GM12878 (cell line): ENCODE data around the gene WDFY3. TPM values are rescaled to one million over a fixed set of nuclear protein-coding genes. Genes with fewer than 3 reads are reported as not detected.

Source experiments
- ATAC-seq: fragments of 200-7000 bp; cut with Tn5 transposase; 3 replicates; pipeline ENCODE4 v1.9.1; 2020; ENCODE audit warnings: mild to moderate bottlenecking, moderate library complexity
- BruUV-seq: library from RNA; stranded (reverse); fragments of 400-500 nt; replicated peaks from 2 replicates; lab custom pipeline; 2021; lab: Mats Ljungman, UMichigan
- CTCF ChIA-PET: fragments of 300-600 bp; sonication (Branson Sonifier 250); formaldehyde crosslinking; extraction: SDS; loops from one replicate; lab custom pipeline; 2021; ENCODE audit warnings: inconsistent platforms; lab: Yijun Ruan, JAX
- POLR2A ChIA-PET: fragments of 350-600 bp; formaldehyde crosslinking; extraction: SDS; loops from one replicate; lab custom pipeline; 2021; ENCODE audit warnings: inconsistent platforms; lab: Charles Lee
- RAD21 ChIA-PET: fragments of 300-600 bp; sonication (Branson Sonifier 250); formaldehyde crosslinking; loops from one replicate; lab custom pipeline; 2023; ENCODE audit warnings: antibody characterized with exemption; ENCODE audit not compliant: unreplicated experiment; lab: Charles Lee
- SMC1A ChIA-PET: fragments of 300-600 bp; sonication (Branson Sonifier 250); formaldehyde crosslinking; loops from one replicate; lab custom pipeline; 2023; ENCODE audit not compliant: unreplicated experiment, uncharacterized antibody; lab: Charles Lee
- DNase-seq: peaks from one replicate; pipeline ENCODE4 v3.0.0-alpha.2; 2011; ENCODE audit warnings: low read depth, low spot score
- FAIRE-seq: peaks from 3 replicates; lab custom pipeline; 2011; peaks lifted over from hg19 to GRCh38; lab: Jason Lieb, UNC
- H2AFZ ChIP-seq: 2 replicates; pipeline ENCODE4 v1.6.0; 2011; ENCODE audit warnings: low read depth, low read length, control low read depth; ENCODE audit not compliant: control insufficient read depth
- H3K27ac ChIP-seq: 2 replicates; pipeline ENCODE4 v1.5.1; 2011; ENCODE audit warnings: control low read depth; ENCODE audit not compliant: control insufficient read depth, insufficient read depth
- H3K27me3 ChIP-seq, 2 experiments: replicated peaks in 1 of 2; 2 replicates each; pipeline versions ENCODE4 v1.6.0 to v1.6.1; 2011; ENCODE audit warnings: low read length in 1 of 2; ENCODE audit not compliant: control insufficient read depth in 2 of 2, insufficient read depth in 2 of 2
- H3K36me3 ChIP-seq, 2 experiments: 2 replicates each; pipeline ENCODE4 v1.5.1; 2011; ENCODE audit warnings: low read length in 1 of 2; ENCODE audit not compliant: control insufficient read depth in 2 of 2, insufficient read depth in 2 of 2
- H3K4me1 ChIP-seq: 2 replicates; pipeline ENCODE4 v1.6.1; 2011; ENCODE audit warnings: mild to moderate bottlenecking, low read length, moderate library complexity, mixed read lengths; ENCODE audit not compliant: control insufficient read depth, insufficient read depth
- H3K4me2 ChIP-seq: 2 replicates; pipeline ENCODE4 v1.6.0; 2011; ENCODE audit warnings: control low read depth; ENCODE audit not compliant: control insufficient read depth, insufficient read depth
- H3K4me3 ChIP-seq: fragments of 200-600 bp; sonication (generic); 2 replicates; pipeline ENCODE4 v1.5.1; 2016
- H3K79me2 ChIP-seq: 2 replicates; pipeline ENCODE4 v1.6.0; 2011; ENCODE audit warnings: low read length; ENCODE audit not compliant: control insufficient read depth, insufficient read depth
- H3K9ac ChIP-seq: 2 replicates; pipeline ENCODE4 v1.8.0; 2011; ENCODE audit warnings: low read length, control low read depth, mixed read lengths; ENCODE audit not compliant: control insufficient read depth, insufficient read depth
- H3K9me3 ChIP-seq: replicated peaks from 3 replicates; pipeline ENCODE4 v1.5.1; 2011; ENCODE audit warnings: mild to moderate bottlenecking, low read length; ENCODE audit not compliant: control insufficient read depth, insufficient read depth
- H4K20me1 ChIP-seq: 2 replicates; pipeline ENCODE4 v1.6.0; 2011; ENCODE audit not compliant: control insufficient read depth, insufficient read depth
- CHD4 ChIP-seq: fragments of 200-600 bp; sonication (generic); IDR thresholded peaks from 2 replicates; pipeline ENCODE4 v1.6.1; 2016; ENCODE audit warnings: mild to moderate bottlenecking
- CREB1 ChIP-seq: IDR thresholded peaks from 2 replicates; pipeline ENCODE4 v1.6.1; 2012; ENCODE audit warnings: low read depth, mild to moderate bottlenecking, inconsistent platforms
- EZH2 ChIP-seq: IDR thresholded peaks from 2 replicates; pipeline ENCODE4 v1.6.1; 2012; ENCODE audit warnings: low read depth, mild to moderate bottlenecking, control low read depth, inconsistent platforms, low read length, borderline replicate concordance; ENCODE audit not compliant: control insufficient read depth
- FOXM1 ChIP-seq: IDR thresholded peaks from 2 replicates; pipeline ENCODE4 v1.6.1; 2012; ENCODE audit warnings: low read depth, mild to moderate bottlenecking, inconsistent platforms, low read length, moderate library complexity
- IRF4 ChIP-seq: IDR thresholded peaks from 2 replicates; pipeline ENCODE4 v1.6.1; 2011; ENCODE audit warnings: low read depth, low read length
- KDM1A ChIP-seq: fragments of 200-600 bp; sonication (generic); IDR thresholded peaks from 2 replicates; pipeline ENCODE4 v1.6.1; 2016; ENCODE audit warnings: borderline replicate concordance
- MTA2 ChIP-seq: fragments of 450-650 bp; IDR thresholded peaks from 2 replicates; pipeline ENCODE4 v1.6.1; 2016; ENCODE audit warnings: low read depth, mild to moderate bottlenecking, moderate library complexity
- MYC ChIP-seq: IDR thresholded peaks from 2 replicates; pipeline ENCODE4 v1.6.1; 2011; ENCODE audit warnings: mild to moderate bottlenecking, low read length, moderate library complexity, inconsistent platforms; ENCODE audit not compliant: insufficient read depth, insufficient replicate concordance, insufficient read length, severe bottlenecking
- NFXL1 ChIP-seq: fragments of 450-650 bp; IDR thresholded peaks from 2 replicates; pipeline ENCODE4 v1.6.1; 2017; ENCODE audit warnings: antibody characterized with exemption, mild to moderate bottlenecking, borderline replicate concordance
- PAX5 ChIP-seq: IDR thresholded peaks from 2 replicates; pipeline ENCODE4 v1.6.1; 2011; ENCODE audit warnings: low read depth, low read length, borderline replicate concordance
- PBX3 ChIP-seq: IDR thresholded peaks from 2 replicates; pipeline ENCODE4 v1.6.1; 2011; ENCODE audit warnings: mild to moderate bottlenecking, low read depth, low read length, moderate library complexity; ENCODE audit not compliant: insufficient replicate concordance
- TCF12 ChIP-seq: IDR thresholded peaks from 2 replicates; pipeline ENCODE4 v1.6.1; 2011; ENCODE audit warnings: low read depth, mild to moderate bottlenecking, low read length
- TCF3 ChIP-seq: IDR thresholded peaks from 2 replicates; pipeline ENCODE4 v1.6.1; 2012; ENCODE audit warnings: low read depth, mild to moderate bottlenecking, low read length, borderline replicate concordance; ENCODE audit not compliant: insufficient read depth
- TCF7 ChIP-seq: IDR thresholded peaks from 2 replicates; pipeline ENCODE4 v1.6.1; 2014; ENCODE audit warnings: antibody characterized with exemption, borderline replicate concordance
- USF1 ChIP-seq: IDR thresholded peaks from 2 replicates; pipeline ENCODE4 v1.6.1; 2011; ENCODE audit warnings: borderline replicate concordance, low read depth, mild to moderate bottlenecking, moderate library complexity, mixed read lengths, low read length; ENCODE audit not compliant: insufficient read depth; ENCODE audit errors: extremely low read length
- ZNF217 ChIP-seq: fragments of 450-650 bp; IDR thresholded peaks from 2 replicates; pipeline ENCODE4 v1.6.1; 2017; ENCODE audit warnings: antibody characterized with exemption, mild to moderate bottlenecking
- ZNF687 ChIP-seq: fragments of 450-650 bp; IDR thresholded peaks from 2 replicates; pipeline ENCODE4 v1.6.1; 2017; ENCODE audit warnings: mild to moderate bottlenecking, moderate library complexity
- WGBS: methylation state at CpG from one replicate; pipeline ENCODE4 v1.1.6; 2016; ENCODE audit warnings: low lambda C conversion rate; ENCODE audit not compliant: insufficient replicate concordance, insufficient coverage; ENCODE audit errors: missing lambda C conversion rate; 5-methylcytosine and 5-hydroxymethylcytosine counted together
- in situ Hi-C: fragments of 300-500 bp; cut with MboI; formaldehyde crosslinking; loops from 9 replicates; pipeline ENCODE4 v1.14.3; 2018; ENCODE audit warnings: mixed read lengths
- intact Hi-C: fragments of 100-400 bp; cut with micrococcal nuclease; formaldehyde crosslinking; loops from one replicate; pipeline ENCODE4 v1.14.2; 2022; ENCODE audit not compliant: unreplicated experiment
- polyA plus RNA-seq, 11 experiments: library from polyadenylated mRNA; depleted of rRNA in 4 of 11; unstranded in 6 of 11; stranded (reverse) in 5 of 11; fragments of >200 nt; fragmentation: Nextera tagmentation in 4 of 11; fragmentation: Illumina TruSeq in 1 of 11; extraction: Ambion mirVana in 4 of 11; extraction: Trizol in 1 of 11; gene quantifications; 1 replicate in 1 of 11; 2 replicates in 10 of 11; pipeline versions ENCODE4 v1.2.1 to v1.2.3, GENCODE V29; 2011 to 2016; ENCODE audit warnings: inconsistent platforms in 2 of 11, missing spikeins in 2 of 11, low read depth in 1 of 11
- total RNA-seq, 4 experiments: library from RNA; depleted of rRNA in 3 of 4; stranded (reverse); fragments of >200 nt in 3 of 4; fragmentation: Illumina TruSeq in 1 of 4; extraction: Trizol in 1 of 4; gene quantifications; 2 replicates each; pipeline versions ENCODE4 v1.2.1 to v1.2.3, GENCODE V29; 2013 to 2021

WDFY3 gene
- total and polyA plus RNA-seq, 10 of the 15 experiments (the other 5 are each of a cell fraction or from before 2014, with no cell fraction given) = 0.01 to 0.23 (median 0.12) TPM; not detected in 2

DNA sequence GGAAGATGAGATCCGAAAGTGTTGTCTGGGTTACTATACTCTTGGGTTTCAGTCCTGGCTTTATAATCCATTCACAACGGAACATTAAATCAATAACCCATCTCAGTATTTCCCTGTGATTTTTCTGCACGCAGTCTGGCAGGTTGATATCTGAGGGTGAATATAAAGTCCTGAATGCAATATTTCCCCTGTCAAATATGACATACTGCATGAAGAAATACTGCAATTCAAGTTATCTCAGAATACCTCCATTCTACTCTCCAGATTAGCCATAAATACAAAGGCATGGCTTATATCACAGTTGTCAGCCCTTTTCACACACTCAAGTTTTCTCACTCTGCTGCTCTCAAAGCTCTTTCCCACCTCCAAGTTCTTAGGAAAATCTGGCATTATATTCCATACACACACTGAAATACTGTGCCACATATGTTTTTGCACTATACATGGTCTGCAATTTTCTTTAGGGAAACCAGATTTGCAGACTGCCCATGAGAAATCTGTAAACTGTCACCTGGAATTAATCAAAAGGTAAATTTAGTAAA lies 64.7 kb downstream of the WDFY3 start:
- H3K36me3 ChIP-seq = no peaks in the 10 kb centered on the region
- ATAC-seq = no peak
- SMC1A ChIA-PET = no interaction called here
- no peaks in the 10 kb centered on the region for H3K9me3 ChIP-seq
- no peak overlapping the region for H3K9ac ChIP-seq
- BruUV-seq = no TSS peak
- H3K79me2 ChIP-seq = no peaks in the 10 kb centered on the region
- DNase-seq = no peak
- POLR2A ChIA-PET = no interaction called here
- in situ Hi-C loops = no loop called here
- intact Hi-C loops = no loop called here
- H2AFZ ChIP-seq = no peak overlapping the region
- no peaks in the 10 kb centered on the region for H4K20me1 ChIP-seq
- no peaks in the 10 kb centered on the region for H3K4me1 ChIP-seq
- no peak for FAIRE-seq
- H3K27ac ChIP-seq = no peak overlapping the region
- CTCF ChIA-PET = no interaction called here
- RAD21 ChIA-PET = no interaction called here
- H3K4me2 ChIP-seq = no peak overlapping the region
- WGBS = 26% methylated on average over 3 of the region's 3 CpGs
- no peak for TF ChIP-seq ZNF217
- no peak for TF ChIP-seq KDM1A
- TF ChIP-seq FOXM1 = no peak
- TF ChIP-seq TCF3 = no peak
- TF ChIP-seq PBX3 = no peak
- TF ChIP-seq CREB1 = no peak
- no peak for TF ChIP-seq PAX5
- TF ChIP-seq MTA2 = no peak
- TF ChIP-seq TCF12 = no peak
- no peak for TF ChIP-seq EZH2
- TF ChIP-seq CHD4 = no peak
- TF ChIP-seq ZNF687 = no peak
- no peak for TF ChIP-seq IRF4
- no peak for TF ChIP-seq MYC
- TF ChIP-seq NFXL1 = no peak
- TF ChIP-seq TCF7 = no peak
- TF ChIP-seq USF1 = no peak
- no peak overlapping the region for H3K4me3 ChIP-seq
- H3K27me3 ChIP-seq = no peaks in the 10 kb centered on the region
